ENCODE results near the gene OR8J1.

GRCh38 chr11:56331861-56332491 is 22.1 kb upstream of the OR8J1 start:
- TF ChIP-seq POLR2A (IDR thresholded peaks at IDR 0.05) = no peak
- TF ChIP-seq, protein P1, sequence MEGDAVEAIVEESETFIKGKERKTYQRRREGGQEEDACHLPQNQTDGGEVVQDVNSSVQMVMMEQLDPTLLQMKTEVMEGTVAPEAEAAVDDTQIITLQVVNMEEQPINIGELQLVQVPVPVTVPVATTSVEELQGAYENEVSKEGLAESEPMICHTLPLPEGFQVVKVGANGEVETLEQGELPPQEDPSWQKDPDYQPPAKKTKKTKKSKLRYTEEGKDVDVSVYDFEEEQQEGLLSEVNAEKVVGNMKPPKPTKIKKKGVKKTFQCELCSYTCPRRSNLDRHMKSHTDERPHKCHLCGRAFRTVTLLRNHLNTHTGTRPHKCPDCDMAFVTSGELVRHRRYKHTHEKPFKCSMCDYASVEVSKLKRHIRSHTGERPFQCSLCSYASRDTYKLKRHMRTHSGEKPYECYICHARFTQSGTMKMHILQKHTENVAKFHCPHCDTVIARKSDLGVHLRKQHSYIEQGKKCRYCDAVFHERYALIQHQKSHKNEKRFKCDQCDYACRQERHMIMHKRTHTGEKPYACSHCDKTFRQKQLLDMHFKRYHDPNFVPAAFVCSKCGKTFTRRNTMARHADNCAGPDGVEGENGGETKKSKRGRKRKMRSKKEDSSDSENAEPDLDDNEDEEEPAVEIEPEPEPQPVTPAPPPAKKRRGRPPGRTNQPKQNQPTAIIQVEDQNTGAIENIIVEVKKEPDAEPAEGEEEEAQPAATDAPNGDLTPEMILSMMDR (IDR thresholded peaks at IDR 0.05) = no peak

Measured in transverse colon (tissue), 3 donors.